Measurements from ENCODE around the gene ZNF782. TPM values are rescaled to one million over a fixed set of nuclear protein-coding genes. Genes with fewer than 3 reads are reported as not detected.
"Not testable (repeated sequence)": the region's sequence is repeated elsewhere in the genome, so short reads cannot be mapped to it uniquely, and the experiment has no call there.

ZNF782 gene
- total RNA-seq, 2 experiments from 2014 or later = 8.6 to 10.2 TPM

GRCh38 chr9:96868709-96869108 lies 14.4 kb upstream of the ZNF782 start:
- no peaks in the 10 kb centered on the region for H3K79me2 ChIP-seq (ENCODE audit: insufficient read depth, low read depth, low read length)
- H3K27ac ChIP-seq (ENCODE audit: low read depth, low read length, poor library complexity, severe bottlenecking) = no peak overlapping the region
- H3K4me3 ChIP-seq (ENCODE audit: low read depth, low read length, poor library complexity, severe bottlenecking) = no peak overlapping the region
- no peak for DNase-seq (ENCODE audit: low spot score)
- no peak overlapping the region for H3K4me2 ChIP-seq (ENCODE audit: low read length)
- no peaks in the 10 kb centered on the region for H3K9me3 ChIP-seq (ENCODE audit: low read length)
- no peak overlapping the region for H2AFZ ChIP-seq (ENCODE audit: low read length)
- peaks cover 12% of the 10 kb centered on the region for H3K4me1 ChIP-seq (ENCODE audit: insufficient read depth, low read length, poor library complexity, severe bottlenecking)
- intact Hi-C loops (cut with micrococcal nuclease; ENCODE audit: unreplicated experiment) = no loop called here
- no peaks in the 10 kb centered on the region for H3K9me2 ChIP-seq (ENCODE audit: insufficient read depth, low read length)
- POLR2A ChIA-PET = no interaction called here
- H4K20me1 ChIP-seq (ENCODE audit: insufficient read depth, low read length) = no peaks in the 10 kb centered on the region
- H3K36me3 ChIP-seq (ENCODE audit: insufficient read depth, low read length) = no peaks in the 10 kb centered on the region
- no peak for TF ChIP-seq CTCF (conservative IDR thresholded peaks at IDR 0.05; ENCODE audit: low read length)
- TF ChIP-seq EZH2phosphoT487 (IDR thresholded peaks at IDR 0.05; ENCODE audit: borderline replicate concordance, low read depth, low read length) = no peak
- no TSS peak for BruUV-seq (replicated peaks)
- CTCF ChIA-PET (ENCODE audit: unreplicated experiment) = no interaction called here

- no TSS peak for BruUV-seq (replicated peaks)
- CTCF ChIA-PET (ENCODE audit: unreplicated experiment) = no interaction called here
- H3K4me1 ChIP-seq (ENCODE audit: insufficient read depth, low read length, poor library complexity, severe bottlenecking) = no peaks in the 10 kb centered on the region
- H3K36me3 ChIP-seq (ENCODE audit: insufficient read depth, low read length) = no peaks in the 10 kb centered on the region
- no peak overlapping the region for H3K4me2 ChIP-seq (ENCODE audit: low read length)
- no peaks in the 10 kb centered on the region for H4K20me1 ChIP-seq (ENCODE audit: insufficient read depth, low read length)
- no peaks in the 10 kb centered on the region for H3K79me2 ChIP-seq (ENCODE audit: insufficient read depth, low read depth, low read length)
- H3K9me3 ChIP-seq (ENCODE audit: low read length) = no peaks in the 10 kb centered on the region; the same call in 1 of the 2 replicates
- no peak for DNase-seq (ENCODE audit: low spot score)
- POLR2A ChIA-PET = no interaction called here
- H2AFZ ChIP-seq (ENCODE audit: low read length) = no peak overlapping the region
- no peaks in the 10 kb centered on the region for H3K9me2 ChIP-seq (ENCODE audit: insufficient read depth, low read length)
- TF ChIP-seq CTCF (conservative IDR thresholded peaks at IDR 0.05; ENCODE audit: low read length) (no peak), EZH2phosphoT487 (IDR thresholded peaks at IDR 0.05; ENCODE audit: borderline replicate concordance, low read depth, low read length) (no peak)
- H3K27ac ChIP-seq (ENCODE audit: low read depth, low read length, poor library complexity, severe bottlenecking) = no peak overlapping the region
- no peak overlapping the region for H3K4me3 ChIP-seq (ENCODE audit: low read depth, low read length, poor library complexity, severe bottlenecking)
- intact Hi-C loops (cut with micrococcal nuclease; ENCODE audit: unreplicated experiment) = no loop called here
Observed at GRCh38 chr9:96867079-96867804, 12.9 kb upstream of the ZNF782 start.

GRCh38 chr9:96865240-96865639 lies 10.9 kb upstream of the ZNF782 start:
- H3K79me2 ChIP-seq (ENCODE audit: insufficient read depth, low read depth, low read length); H3K36me3 ChIP-seq (ENCODE audit: insufficient read depth, low read length); BruUV-seq (replicated peaks); H3K9me2 ChIP-seq (ENCODE audit: insufficient read depth, low read length); H3K4me2 ChIP-seq (ENCODE audit: low read length); POLR2A ChIA-PET; H3K4me1 ChIP-seq (ENCODE audit: insufficient read depth, low read length, poor library complexity, severe bottlenecking); H3K9me3 ChIP-seq (ENCODE audit: low read length); intact Hi-C loops (cut with micrococcal nuclease; ENCODE audit: unreplicated experiment); DNase-seq (ENCODE audit: low spot score); H4K20me1 ChIP-seq (ENCODE audit: insufficient read depth, low read length); H3K27ac ChIP-seq (ENCODE audit: low read depth, low read length, poor library complexity, severe bottlenecking); H3K4me3 ChIP-seq (ENCODE audit: low read depth, low read length, poor library complexity, severe bottlenecking); H2AFZ ChIP-seq (ENCODE audit: low read length); CTCF ChIA-PET (ENCODE audit: unreplicated experiment): not testable (repeated sequence)
